ENCODE data around the gene CACNA2D3.

The CACNA2D3 gene

GRCh38 chr3:54631516-54632325 lies 509.4 kb downstream of the CACNA2D3 start:
- TF ChIP-seq CTCF (IDR thresholded peaks at IDR 0.05): no peak

GRCh38 chr3:54632326-54632665 lies 509.9 kb downstream of the CACNA2D3 start:
- TF ChIP-seq CTCF (IDR thresholded peaks at IDR 0.05): no peak

GRCh38 chr3:54632834-54633233 lies 510.5 kb downstream of the CACNA2D3 start:
- no peak for TF ChIP-seq CTCF (IDR thresholded peaks at IDR 0.05)

- no peak for TF ChIP-seq CTCF (IDR thresholded peaks at IDR 0.05)
Measured at GRCh38 chr3:54633444-54634121, 511.2 kb downstream of the CACNA2D3 start.

GRCh38 chr3:54634122-54634469 lies 511.7 kb downstream of the CACNA2D3 start:
- TF ChIP-seq CTCF (IDR thresholded peaks at IDR 0.05): no peak

GRCh38 chr3:54641226-54642014 lies 519.1 kb downstream of the CACNA2D3 start:
- no peak for TF ChIP-seq CTCF (IDR thresholded peaks at IDR 0.05)

- no peak for TF ChIP-seq CTCF (IDR thresholded peaks at IDR 0.05)
Measured at GRCh38 chr3:54642147-54642546, 519.8 kb downstream of the CACNA2D3 start.

Data from LNCAP (cell line).